Gastrocnemius medialis (tissue), 4 donors: ENCODE data around the gene DOCK6. TPM values are rescaled to one million over a fixed set of nuclear protein-coding genes. Genes with fewer than 3 reads are reported as not detected.

ENCODE experiments used
- ATAC-seq, 2 donors: fragments of 150-250 bp; one replicate each; pipeline ENCODE4 v1.9.1; 2016
- DNase-seq, 2 donors: peaks; one replicate each; pipeline ENCODE4 v3.0.0-alpha.2; 2019
- H3K27ac ChIP-seq, 4 donors: fragments of 200-600 bp; sonication (generic); 1 replicate in 1 of 4; 2 replicates in 3 of 4; pipeline ENCODE4 v1.5.1; 2016 to 2018; ENCODE audit warnings: mild to moderate bottlenecking in 2 of 4, moderate library complexity in 1 of 4
- H3K27me3 ChIP-seq, 3 donors: fragments of 200-600 bp; sonication (generic) in 2 of 3; 1 replicate in 1 of 3; 2 replicates in 2 of 3; pipeline versions ENCODE4 v1.5.1 to v1.6.0; 2016 to 2019; ENCODE audit warnings: mild to moderate bottlenecking in 1 of 3, moderate library complexity in 1 of 3
- H3K36me3 ChIP-seq, 2 donors: fragments of 200-600 bp; sonication (generic) in 1 of 2; one replicate each; pipeline ENCODE4 v1.5.1; 2017 to 2018
- H3K4me1 ChIP-seq, 2 donors: fragments of 200-600 bp; sonication (generic) in 1 of 2; one replicate each; pipeline ENCODE4 v1.5.1; 2016 to 2017; ENCODE audit warnings: mild to moderate bottlenecking in 2 of 2
- H3K4me3 ChIP-seq, 4 donors: fragments of 200-600 bp; sonication (generic) in 3 of 4; 1 replicate in 1 of 4; 2 replicates in 3 of 4; pipeline ENCODE4 v1.5.1; 2016 to 2019; ENCODE audit warnings: mild to moderate bottlenecking in 2 of 4
- H3K9me3 ChIP-seq, 3 donors: fragments of 200-600 bp; sonication (generic) in 2 of 3; 1 replicate in 1 of 3; 2 replicates in 2 of 3; pipeline ENCODE4 v1.5.1; 2016 to 2019
- CTCF ChIP-seq, 5 experiments: fragments of 450-650 bp in 3 of 5; fragments of 200-600 bp in 2 of 5; sonication (generic) in 2 of 5; IDR thresholded peaks in 4 of 5; conservative IDR thresholded peaks in 1 of 5; 1 replicate in 4 of 5; 2 replicates in 1 of 5; pipeline ENCODE4 v1.5.1; 2016 to 2019; ENCODE audit warnings: antibody characterized with exemption in 5 of 5, mild to moderate bottlenecking in 3 of 5, moderate library complexity in 3 of 5
- POLR2A ChIP-seq, 2 donors: fragments of 450-650 bp; IDR thresholded peaks; one replicate each; pipeline ENCODE4 v1.6.1; 2017; ENCODE audit warnings: antibody characterized with exemption in 2 of 2, mild to moderate bottlenecking in 2 of 2, moderate library complexity in 2 of 2
- in situ Hi-C, 4 donors: fragments of 200-750 bp; cut with MboI; loops; one replicate each; pipeline versions ENCODE4 v1.15.0 to v1.8.0; 2017; ENCODE audit warnings: low sequenced_read_pairs in 4 of 4
- intact Hi-C: fragments of 100-400 bp; cut with DNase I; formaldehyde crosslinking; loops from one replicate; pipeline ENCODE4 v1.15.1; 2023; ENCODE audit warnings: low total_unique reads
- total RNA-seq, 4 donors: library from RNA; depleted of rRNA; stranded (reverse); fragments of >200 nt; gene quantifications; one replicate each; pipeline versions ENCODE4 v1.1.0 to v1.2.3, GENCODE V29; 2016

DOCK6 gene
- total RNA-seq, 4 donors from 2014 or later: 4.7 to 9.6 (median 5.8) TPM

- TF ChIP-seq POLR2A (IDR thresholded peaks at IDR 0.05) (no peak), CTCF (IDR thresholded peaks at IDR 0.05 in 4 of 5, conservative IDR thresholded peaks at IDR 0.05 in 1 of 5) (no peak)
- H3K27ac ChIP-seq: no peak overlapping the region
- peaks cover 0 to 32% of the 10 kb centered on the region in 2 donors for H3K36me3 ChIP-seq
- DNase-seq: no peak
- no peaks in the 10 kb centered on the region for H3K27me3 ChIP-seq
- in situ Hi-C loops: no loop called here
- no peaks in the 10 kb centered on the region for H3K9me3 ChIP-seq
- intact Hi-C loops: no loop called here
- H3K4me1 ChIP-seq: peaks cover 7 to 15% of the 10 kb centered on the region in 2 donors
- no peak for ATAC-seq
- no peak overlapping the region for H3K4me3 ChIP-seq
Observed at GRCh38 chr19:11177592-11177991, 84.7 kb downstream of the DOCK6 start.

GRCh38 chr19:11176466-11177193 is 85.7 kb downstream of the DOCK6 start:
- H3K4me1 ChIP-seq: peaks cover 7 to 15% of the 10 kb centered on the region in 2 donors
- no peak overlapping the region for H3K4me3 ChIP-seq
- intact Hi-C loops: no loop called here
- H3K27me3 ChIP-seq: no peaks in the 10 kb centered on the region
- in situ Hi-C loops: no loop called here
- no peaks in the 10 kb centered on the region for H3K9me3 ChIP-seq
- DNase-seq (no peak), ATAC-seq (no peak)
- peaks cover 0 to 39% of the 10 kb centered on the region in 2 donors for H3K36me3 ChIP-seq
- TF ChIP-seq POLR2A (IDR thresholded peaks at IDR 0.05): no peak
- TF ChIP-seq CTCF (IDR thresholded peaks at IDR 0.05 in 4 of 5, conservative IDR thresholded peaks at IDR 0.05 in 1 of 5): no peak
- H3K27ac ChIP-seq: no peak overlapping the region

GRCh38 chr19:11175920-11176319 is 86.4 kb downstream of the DOCK6 start:
- DNase-seq (no peak), ATAC-seq (no peak)
- Histone ChIP-seq H3K27me3 (no peaks in the 10 kb centered on the region), H3K4me3 (no peak overlapping the region), H3K27ac (no peak overlapping the region), H3K36me3 (peaks cover 0 to 44% of the 10 kb centered on the region in 2 donors), H3K9me3 (no peaks in the 10 kb centered on the region), H3K4me1 (peaks cover 7 to 15% of the 10 kb centered on the region in 2 donors)
- intact Hi-C loops (no loop called here), in situ Hi-C loops (no loop called here)
- TF ChIP-seq CTCF (IDR thresholded peaks at IDR 0.05 in 4 of 5, conservative IDR thresholded peaks at IDR 0.05 in 1 of 5) (no peak), POLR2A (IDR thresholded peaks at IDR 0.05) (no peak)

GRCh38 chr19:11174336-11174735 is 88.0 kb downstream of the DOCK6 start:
- H3K36me3 ChIP-seq: peaks cover 0 to 57% of the 10 kb centered on the region in 2 donors
- TF ChIP-seq POLR2A (IDR thresholded peaks at IDR 0.05) (no peak), CTCF (IDR thresholded peaks at IDR 0.05 in 4 of 5, conservative IDR thresholded peaks at IDR 0.05 in 1 of 5) (no peak)
- no peak overlapping the region for H3K27ac ChIP-seq
- peaks cover under 1 to 5% of the 10 kb centered on the region in 2 donors for H3K4me1 ChIP-seq
- no peaks in the 10 kb centered on the region for H3K27me3 ChIP-seq
- DNase-seq: no peak
- no peak for ATAC-seq
- in situ Hi-C loops: no loop called here
- intact Hi-C loops: no loop called here
- H3K4me3 ChIP-seq: no peak overlapping the region
- H3K9me3 ChIP-seq: no peaks in the 10 kb centered on the region
